ENCODE measurements around the gene ELOVL6.

The ELOVL6 gene

DNA sequence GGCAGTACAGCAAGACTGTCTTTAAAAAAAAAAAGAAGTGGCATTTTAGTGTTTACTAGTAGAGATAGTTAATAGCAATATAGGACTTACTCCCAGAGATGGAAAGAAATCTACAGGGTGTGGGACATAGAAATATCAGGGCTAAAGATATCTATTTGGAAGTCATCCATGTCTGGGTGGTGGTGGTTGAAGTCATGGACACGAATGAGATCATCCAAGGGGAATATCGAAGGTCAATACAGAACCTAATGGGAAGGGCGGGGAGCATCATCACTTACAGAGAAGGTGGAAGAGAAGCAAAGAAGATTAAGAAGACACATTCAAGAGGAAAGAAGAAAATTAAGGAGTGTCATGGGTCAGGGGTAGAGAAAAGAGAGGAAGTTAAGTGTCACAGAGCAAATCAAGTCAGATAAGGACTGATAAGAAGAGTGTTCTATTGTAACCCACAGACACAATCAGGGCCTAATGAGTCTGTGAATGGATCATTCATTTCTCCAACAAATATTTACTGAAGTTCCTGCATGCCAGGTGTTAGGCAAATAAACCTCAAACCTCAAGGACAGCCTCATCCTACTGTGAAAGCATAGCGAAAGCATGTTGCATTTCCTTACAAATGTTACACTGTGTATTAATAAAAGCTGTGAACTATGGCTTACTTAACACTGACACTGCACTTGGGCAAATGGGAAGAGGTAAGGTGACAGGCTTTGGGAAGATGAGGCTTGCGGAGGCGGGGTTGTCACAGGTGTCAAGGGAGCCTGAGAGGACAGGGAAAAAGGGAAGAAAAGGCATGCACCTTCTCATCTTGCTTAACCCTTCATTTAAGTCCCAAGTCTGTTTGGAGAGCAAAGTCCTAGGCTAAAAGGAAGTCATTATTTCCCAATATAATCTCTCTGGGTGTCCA, 65.3 kb downstream of the ELOVL6 start:
- no peak overlapping the region for H3K4me3 ChIP-seq (ENCODE audit: low read length)
- no peak for TF ChIP-seq ZNF274 (IDR thresholded peaks at IDR 0.05; ENCODE audit: low read depth, low read length)

DNA sequence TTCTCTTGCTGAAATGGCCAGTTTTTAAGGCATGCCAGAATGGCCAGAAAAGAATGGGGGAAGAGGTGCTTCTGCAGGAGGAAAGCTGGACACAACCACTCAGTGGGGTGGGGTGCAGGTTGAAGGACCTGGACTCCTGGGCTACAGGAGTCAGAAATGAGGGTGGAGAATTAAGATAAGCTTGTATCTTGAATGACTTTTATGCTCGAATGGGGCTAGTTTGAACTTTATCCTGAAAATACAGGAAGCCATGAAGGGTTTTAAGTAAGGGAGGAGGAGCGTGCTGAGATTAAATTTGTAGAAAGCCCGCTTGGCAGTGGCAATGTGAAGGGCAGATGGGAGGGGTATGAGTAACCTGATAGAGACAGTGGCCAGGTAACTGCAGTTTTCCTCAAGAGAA, 66.5 kb downstream of the ELOVL6 start:
- TF ChIP-seq ZNF274 (IDR thresholded peaks at IDR 0.05; ENCODE audit: low read depth, low read length) = no peak

DNA sequence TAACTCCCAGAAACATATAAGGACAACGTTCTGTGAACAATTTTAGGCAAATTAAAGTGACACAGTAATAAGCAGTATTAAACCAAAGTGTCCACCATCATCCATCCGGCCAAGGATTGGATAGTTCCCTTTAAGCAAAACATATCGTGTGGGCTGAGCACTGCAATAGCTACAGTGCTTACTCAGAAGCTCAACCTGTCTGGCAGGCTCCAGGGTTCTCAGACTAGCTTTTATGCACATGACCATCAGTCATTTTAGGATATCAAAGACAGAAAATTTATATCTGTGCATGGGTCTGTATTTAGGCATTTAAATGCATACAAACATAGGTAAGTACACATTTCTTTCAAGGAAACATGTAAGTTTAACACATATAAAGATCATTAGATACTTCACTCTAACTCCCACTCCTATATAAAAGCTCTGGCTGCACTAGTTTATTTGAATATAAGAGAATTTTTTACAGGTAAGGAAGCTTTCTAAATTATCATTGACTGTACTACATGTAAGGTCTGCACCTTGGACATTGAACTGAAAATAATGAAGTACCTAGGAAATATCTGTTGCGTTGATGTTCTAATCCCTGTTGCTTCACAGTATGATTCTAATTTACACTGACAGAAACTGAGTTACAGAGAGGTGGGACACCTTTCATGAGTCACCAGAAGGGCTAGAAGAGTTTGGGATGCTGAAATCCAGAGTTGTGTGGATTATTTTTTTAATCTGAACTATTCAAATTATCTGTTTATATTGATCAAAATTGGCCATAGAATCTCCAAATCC, 67.6 kb downstream of the ELOVL6 start:
- no peak overlapping the region for H3K4me3 ChIP-seq (ENCODE audit: low read length)
- no peak for TF ChIP-seq ZNF274 (IDR thresholded peaks at IDR 0.05; ENCODE audit: low read depth, low read length)

More for the DNA sequence above, 66.5 kb downstream of the ELOVL6 start:
- H3K4me3 ChIP-seq (ENCODE audit: low read length) = no peak overlapping the region

DNA sequence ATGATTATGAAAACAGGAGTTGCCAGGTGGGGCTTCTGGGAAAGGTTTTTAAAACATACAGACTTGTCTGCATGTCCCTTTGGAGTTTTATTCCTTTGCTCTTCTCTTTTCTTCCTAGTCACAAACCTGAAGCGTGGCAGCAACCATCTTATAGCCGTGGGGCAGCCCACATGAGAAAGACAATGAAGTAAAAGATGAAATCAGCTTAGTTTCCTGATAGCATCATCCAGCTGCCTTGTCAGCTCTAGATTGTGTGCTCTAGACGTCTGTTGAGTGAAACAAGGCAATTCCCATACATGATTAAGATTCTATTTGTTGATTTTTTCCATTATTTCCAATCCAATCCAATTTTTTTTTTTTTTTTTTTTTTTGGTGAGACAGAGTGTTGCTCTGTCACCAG, 68.9 kb downstream of the ELOVL6 start:
- no peak for TF ChIP-seq ZNF274 (IDR thresholded peaks at IDR 0.05; ENCODE audit: low read depth, low read length)
- no peak overlapping the region for H3K4me3 ChIP-seq (ENCODE audit: low read length)

DNA sequence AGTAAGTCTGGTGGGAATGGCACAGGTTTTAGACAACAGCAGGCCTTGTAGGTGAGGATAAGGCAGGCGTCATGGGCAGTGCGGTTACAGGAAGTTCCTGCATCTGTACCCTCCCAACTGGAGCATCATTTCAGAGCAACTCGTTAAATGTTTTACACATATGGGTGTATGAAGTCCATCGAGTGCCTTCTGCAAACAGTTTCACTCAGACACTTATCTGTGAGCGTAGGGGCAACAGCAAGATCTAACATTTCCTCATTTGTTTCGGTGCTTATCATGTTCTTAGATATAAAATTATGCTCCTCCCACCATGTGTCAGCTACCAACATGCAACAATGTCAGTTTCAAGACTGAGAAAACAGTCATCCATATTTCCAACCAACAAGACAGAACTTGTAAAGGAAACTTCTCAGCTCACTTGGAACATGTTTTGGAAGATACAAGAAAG, 69.9 kb downstream of the ELOVL6 start:
- no peak for TF ChIP-seq ZNF274 (IDR thresholded peaks at IDR 0.05; ENCODE audit: low read depth, low read length)
- H3K4me3 ChIP-seq (ENCODE audit: low read length) = no peak overlapping the region

DNA sequence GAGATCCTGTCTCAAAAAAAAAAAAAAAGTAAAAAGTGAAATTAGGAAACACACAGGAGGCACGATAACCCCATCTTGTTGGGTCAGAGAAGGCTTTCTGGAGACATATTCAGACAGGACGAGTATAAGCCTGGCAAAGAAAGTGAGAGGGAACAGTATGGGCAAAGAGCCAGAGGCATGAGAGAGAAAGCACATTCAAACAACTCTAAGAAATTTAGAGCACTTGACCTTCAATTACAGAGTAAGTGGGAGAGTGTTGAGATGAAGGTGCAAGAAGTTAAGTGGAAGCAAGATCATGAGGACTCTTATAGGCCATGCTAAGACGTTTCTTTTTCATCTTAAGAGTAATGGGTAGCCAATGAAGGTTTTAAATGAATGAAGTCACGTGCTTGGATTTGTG, 70.4 kb downstream of the ELOVL6 start:
- no peak for TF ChIP-seq ZNF274 (IDR thresholded peaks at IDR 0.05; ENCODE audit: low read depth, low read length)
- H3K4me3 ChIP-seq (ENCODE audit: low read length) = no peak overlapping the region

DNA sequence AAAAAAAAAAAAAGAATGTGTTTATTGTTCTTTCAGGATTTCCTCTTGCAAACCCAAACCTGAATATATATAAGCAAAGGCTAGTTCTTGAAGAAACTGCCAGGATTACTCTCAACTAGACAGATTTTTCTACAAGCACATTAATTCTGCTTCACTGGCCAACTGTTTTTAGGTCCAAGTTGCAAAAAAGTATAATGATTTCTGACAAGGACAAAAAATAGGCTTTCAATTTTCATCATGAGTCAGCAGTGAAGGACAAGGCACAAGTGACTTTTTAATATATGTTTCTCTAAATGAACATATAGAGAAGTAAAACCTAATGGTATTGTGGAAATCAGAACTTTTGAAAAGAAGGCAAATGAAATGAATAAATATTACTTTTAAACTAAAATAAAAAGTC, 73.7 kb downstream of the ELOVL6 start:
- H3K4me3 ChIP-seq (ENCODE audit: low read length) = no peak overlapping the region
- TF ChIP-seq ZNF274 (IDR thresholded peaks at IDR 0.05; ENCODE audit: low read depth, low read length) = no peak

DNA sequence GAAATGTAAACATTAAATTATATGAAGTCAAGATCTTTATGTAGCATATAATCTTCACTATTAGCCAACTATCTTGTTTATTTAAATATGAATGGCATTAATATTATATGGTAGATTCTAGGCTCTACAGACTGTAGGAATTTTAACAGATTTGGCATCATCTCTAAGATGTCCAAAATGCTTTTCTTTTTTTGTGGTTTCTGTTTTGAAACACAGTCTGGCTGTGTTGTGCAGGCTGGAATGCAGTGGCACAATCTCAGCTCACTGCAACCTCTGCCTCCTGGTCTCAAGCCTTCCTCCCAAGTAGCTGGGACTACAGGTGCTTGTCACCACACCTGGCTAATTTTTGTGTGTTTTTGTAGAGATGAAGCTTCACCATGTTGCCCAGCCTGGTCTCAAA, 76.2 kb downstream of the ELOVL6 start:
- H3K4me3 ChIP-seq (ENCODE audit: low read length) = no peak overlapping the region
- TF ChIP-seq ZNF274 (IDR thresholded peaks at IDR 0.05; ENCODE audit: low read depth, low read length) = no peak

DNA sequence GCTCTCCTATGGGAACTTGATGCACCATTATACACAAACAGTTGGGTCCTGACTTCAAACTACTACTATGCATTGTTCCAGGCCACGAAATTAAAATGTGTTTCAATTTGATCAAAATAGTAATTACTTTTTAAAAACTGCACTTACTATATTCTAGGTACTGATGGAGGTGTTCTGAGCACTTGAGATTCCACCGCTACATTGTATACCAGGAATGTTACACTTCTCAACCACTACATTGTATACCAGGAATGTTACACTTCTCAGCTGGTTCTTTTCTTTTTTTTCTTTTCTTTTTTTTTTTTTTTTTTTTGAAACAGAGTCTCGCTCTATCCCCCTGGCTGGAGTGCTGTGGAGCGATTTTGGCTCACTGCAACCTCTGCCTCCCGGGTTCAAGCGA, 77.9 kb downstream of the ELOVL6 start:
- H3K4me3 ChIP-seq (ENCODE audit: low read length) = no peak overlapping the region
- TF ChIP-seq ZNF274 (IDR thresholded peaks at IDR 0.05; ENCODE audit: low read depth, low read length) = no peak

DNA sequence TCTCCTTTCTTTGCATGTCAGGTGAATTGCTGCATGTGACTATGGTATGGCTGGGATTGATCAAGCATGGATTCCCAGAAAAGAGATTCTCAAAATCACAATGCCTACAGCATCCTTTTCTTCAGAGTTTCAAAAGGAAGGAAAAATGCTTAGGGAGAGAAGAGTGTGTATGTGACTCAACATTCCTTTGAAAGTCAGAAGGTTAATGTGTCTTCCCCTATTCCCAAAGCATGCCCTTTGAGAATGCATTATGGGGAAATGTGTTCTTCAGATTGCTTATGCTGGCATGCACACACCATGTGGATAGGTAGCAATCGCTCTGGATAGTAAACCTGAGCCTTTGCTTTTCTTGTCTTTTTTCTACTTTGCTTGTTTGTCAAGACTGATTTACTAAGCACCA, 78.5 kb downstream of the ELOVL6 start:
- TF ChIP-seq ZNF274 (IDR thresholded peaks at IDR 0.05; ENCODE audit: low read depth, low read length) = no peak
- H3K4me3 ChIP-seq (ENCODE audit: low read length) = no peak overlapping the region

DNA sequence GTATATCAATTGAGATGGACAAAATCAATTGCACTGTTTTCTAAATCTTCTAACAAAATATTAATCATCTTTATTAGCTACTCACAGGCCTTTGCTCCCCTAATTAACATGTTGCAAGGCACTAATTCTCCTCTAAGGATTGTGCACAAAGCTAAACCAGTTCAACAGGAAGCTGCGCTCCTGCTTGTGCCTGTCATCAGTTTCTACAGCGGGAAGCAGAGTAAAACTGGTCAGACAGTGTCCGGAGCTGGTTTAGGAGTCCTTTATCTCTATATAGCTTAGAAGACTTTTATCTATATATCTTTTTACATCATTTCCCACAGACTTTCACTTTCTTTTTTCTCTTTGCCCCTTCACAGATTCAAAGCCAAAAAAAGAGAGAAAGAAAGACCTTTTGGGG, 79.1 kb downstream of the ELOVL6 start:
- TF ChIP-seq ZNF274 (IDR thresholded peaks at IDR 0.05; ENCODE audit: low read depth, low read length) = no peak

DNA sequence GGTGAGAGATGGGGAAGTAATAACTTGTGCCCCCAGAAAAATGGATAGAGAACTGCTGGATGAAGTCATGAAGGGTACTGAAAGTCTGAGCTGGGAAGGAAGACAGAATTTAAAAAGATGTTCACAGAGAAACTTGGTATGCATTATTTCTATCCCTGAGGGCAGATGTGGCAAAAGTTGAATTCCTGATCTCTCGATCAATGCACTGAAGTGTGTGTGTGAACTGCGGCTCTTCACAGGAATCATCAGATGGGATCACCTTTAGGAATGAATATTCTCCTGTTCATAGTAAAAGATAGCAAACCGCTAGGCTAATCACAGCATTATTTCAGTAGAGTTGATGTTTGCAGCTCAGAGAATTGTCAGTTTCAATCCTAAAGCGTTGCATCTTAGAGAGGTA, 86.4 kb downstream of the ELOVL6 start:
- TF ChIP-seq ZNF274 (IDR thresholded peaks at IDR 0.05; ENCODE audit: low read depth, low read length) = no peak
- no peak overlapping the region for H3K4me3 ChIP-seq (ENCODE audit: low read length)

More for the DNA sequence above, 79.1 kb downstream of the ELOVL6 start:
- no peak overlapping the region for H3K4me3 ChIP-seq (ENCODE audit: low read length)

DNA sequence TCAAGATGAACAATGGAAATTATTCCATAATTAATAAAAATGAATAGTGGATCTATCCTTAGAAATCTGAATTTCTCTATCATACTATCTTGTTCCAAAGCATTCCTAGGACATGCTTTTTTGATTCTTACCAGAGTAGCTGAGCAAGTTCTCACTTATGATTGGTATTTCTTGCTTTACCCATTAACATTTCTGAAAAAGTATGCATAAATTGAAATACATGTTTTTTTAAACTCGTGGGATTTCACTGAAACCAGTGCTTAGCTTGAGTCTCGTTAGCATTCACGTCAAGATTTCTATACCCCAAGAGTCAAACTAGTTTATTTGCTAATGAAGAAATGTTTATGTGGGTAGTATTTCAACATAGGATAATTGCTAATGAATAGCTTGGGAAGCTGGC, 89.0 kb downstream of the ELOVL6 start:
- no peak for TF ChIP-seq ZNF274 (IDR thresholded peaks at IDR 0.05; ENCODE audit: low read depth, low read length)
- no peak overlapping the region for H3K4me3 ChIP-seq (ENCODE audit: low read length)

DNA sequence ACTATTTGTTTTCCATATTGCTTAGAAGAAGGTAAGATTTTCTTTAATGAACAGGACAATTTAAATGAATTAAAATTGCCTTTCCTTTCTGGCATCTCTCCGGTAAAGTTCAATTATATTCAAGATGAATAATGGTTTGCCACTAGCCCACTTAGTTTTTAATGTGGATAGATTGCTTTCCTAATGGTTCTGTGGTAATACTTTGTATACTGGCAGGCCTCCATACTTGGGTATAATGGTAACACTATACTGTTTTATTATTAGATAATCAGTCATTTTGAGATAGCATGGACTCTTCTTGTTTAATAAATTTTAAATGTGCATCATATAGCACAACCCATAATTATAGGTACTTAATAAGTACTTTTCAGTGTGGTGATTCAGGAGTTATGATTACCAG, 89.5 kb downstream of the ELOVL6 start:
- no peak overlapping the region for H3K4me3 ChIP-seq (ENCODE audit: low read length)
- TF ChIP-seq ZNF274 (IDR thresholded peaks at IDR 0.05; ENCODE audit: low read depth, low read length) = no peak

DNA sequence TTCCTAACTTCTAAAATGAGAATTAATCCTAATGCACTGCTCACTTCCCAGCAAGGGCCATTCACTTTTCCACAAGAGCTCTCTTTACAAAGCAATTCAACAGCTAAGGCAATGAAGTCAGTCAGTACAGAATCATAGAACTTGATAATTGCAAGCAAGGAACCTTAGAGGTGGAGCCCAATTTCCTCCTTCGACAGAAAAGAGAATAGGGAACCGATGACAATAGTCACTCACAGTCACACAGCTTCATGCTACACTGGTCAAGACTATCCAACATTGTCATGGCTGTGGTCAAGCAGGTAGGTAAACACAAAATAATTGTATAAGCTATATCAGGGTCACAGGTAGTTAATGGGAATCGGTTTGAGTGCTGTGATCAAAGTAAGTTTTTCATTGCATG, 90.0 kb downstream of the ELOVL6 start:
- no peak for TF ChIP-seq ZNF274 (IDR thresholded peaks at IDR 0.05; ENCODE audit: low read depth, low read length)
- H3K4me3 ChIP-seq (ENCODE audit: low read length) = no peak overlapping the region
